Parathyroid adenoma (tissue), 2 donors: ENCODE results near the gene JDP2.

Source experiments
- H2AFZ ChIP-seq: fragments of 300-600 bp; sonication (generic); one replicate; pipeline ENCODE4 v1.7.0; 2017; ENCODE audit warnings: antibody characterized with exemption, mild to moderate bottlenecking
- H3K27ac ChIP-seq: fragments of 300-600 bp; sonication (generic); one replicate; pipeline ENCODE4 v1.7.0; 2017
- H3K27me3 ChIP-seq: fragments of 300-600 bp; sonication (generic); one replicate; pipeline ENCODE4 v1.7.0; 2017; ENCODE audit warnings: low read length; ENCODE audit not compliant: control insufficient read depth, insufficient read depth
- H3K36me3 ChIP-seq: fragments of 300-600 bp; sonication (generic); one replicate; pipeline ENCODE4 v1.7.0; 2017; ENCODE audit warnings: low read length; ENCODE audit not compliant: control insufficient read depth, insufficient read depth
- H3K4me1 ChIP-seq: fragments of 300-600 bp; sonication (generic); one replicate; pipeline ENCODE4 v1.7.0; 2017; ENCODE audit warnings: control low read depth
- H3K4me2 ChIP-seq: fragments of 300-600 bp; sonication (generic); one replicate; pipeline ENCODE4 v1.7.0; 2017; ENCODE audit warnings: low read length
- H3K4me3 ChIP-seq: fragments of 300-600 bp; sonication (generic); one replicate; pipeline ENCODE4 v1.7.0; 2017; ENCODE audit warnings: low read depth, low read length
- H3K79me2 ChIP-seq: fragments of 300-600 bp; sonication (generic); one replicate; pipeline ENCODE4 v1.7.0; 2017; ENCODE audit warnings: control low read depth
- H3K9ac ChIP-seq: fragments of 300-600 bp; sonication (generic); one replicate; pipeline ENCODE4 v1.7.0; 2017; ENCODE audit warnings: mild to moderate bottlenecking
- H3K9me3 ChIP-seq: fragments of 300-600 bp; sonication (generic); one replicate; pipeline ENCODE4 v1.7.0; 2017; ENCODE audit warnings: low read length; ENCODE audit not compliant: control insufficient read depth
- CTCF ChIP-seq: fragments of 300-600 bp; sonication (generic); IDR thresholded peaks from one replicate; pipeline ENCODE4 v1.7.0; 2017; ENCODE audit warnings: antibody characterized with exemption, mild to moderate bottlenecking
- donor health status: primary hyperparathyroidism.

JDP2 gene

GRCh38 chr14:75461755-75462349, 34.0 kb downstream of the JDP2 start:
- no peak overlapping the region for H3K4me2 ChIP-seq
- TF ChIP-seq CTCF = no peak
- H3K4me1 ChIP-seq = peaks cover 30% of the 10 kb centered on the region
- peaks cover 39% of the 10 kb centered on the region for H3K79me2 ChIP-seq
- no peaks in the 10 kb centered on the region for H3K27me3 ChIP-seq
- no peak overlapping the region for H3K9ac ChIP-seq
- no peaks in the 10 kb centered on the region for H3K9me3 ChIP-seq
- H3K36me3 ChIP-seq = no peaks in the 10 kb centered on the region
- H3K4me3 ChIP-seq = no peak overlapping the region
- H2AFZ ChIP-seq = no peak overlapping the region
- H3K27ac ChIP-seq = no peak overlapping the region

GRCh38 chr14:75464626-75465025, 36.8 kb downstream of the JDP2 start:
- H3K9ac ChIP-seq = no peak overlapping the region
- no peaks in the 10 kb centered on the region for H3K27me3 ChIP-seq
- no peak overlapping the region for H2AFZ ChIP-seq
- no peak overlapping the region for H3K4me2 ChIP-seq
- no peak overlapping the region for H3K27ac ChIP-seq
- H3K9me3 ChIP-seq = no peaks in the 10 kb centered on the region
- H3K4me3 ChIP-seq = no peak overlapping the region
- peaks cover 10% of the 10 kb centered on the region for H3K4me1 ChIP-seq
- TF ChIP-seq CTCF = no peak
- no peaks in the 10 kb centered on the region for H3K36me3 ChIP-seq
- peaks cover 24% of the 10 kb centered on the region for H3K79me2 ChIP-seq

- H3K9me3 ChIP-seq = no peaks in the 10 kb centered on the region
- peaks cover 8% of the 10 kb centered on the region for H3K4me1 ChIP-seq
- peaks cover 10% of the 10 kb centered on the region for H3K79me2 ChIP-seq
- H2AFZ ChIP-seq = no peak overlapping the region
- no peak overlapping the region for H3K4me2 ChIP-seq
- no peak overlapping the region for H3K4me3 ChIP-seq
- no peak overlapping the region for H3K27ac ChIP-seq
- no peak overlapping the region for H3K9ac ChIP-seq
- H3K27me3 ChIP-seq = no peaks in the 10 kb centered on the region
- no peaks in the 10 kb centered on the region for H3K36me3 ChIP-seq
- TF ChIP-seq CTCF = no peak
Observed at GRCh38 chr14:75467763-75468162, 39.9 kb downstream of the JDP2 start.

GRCh38 chr14:75469164-75469563, 41.3 kb downstream of the JDP2 start:
- H3K27me3 ChIP-seq = no peaks in the 10 kb centered on the region
- H3K79me2 ChIP-seq = no peaks in the 10 kb centered on the region
- TF ChIP-seq CTCF = no peak
- H3K4me1 ChIP-seq = peaks cover 8% of the 10 kb centered on the region
- no peak overlapping the region for H3K27ac ChIP-seq
- H3K9ac ChIP-seq = no peak overlapping the region
- H3K4me3 ChIP-seq = no peak overlapping the region
- no peaks in the 10 kb centered on the region for H3K9me3 ChIP-seq
- H2AFZ ChIP-seq = no peak overlapping the region
- H3K36me3 ChIP-seq = no peaks in the 10 kb centered on the region
- no peak overlapping the region for H3K4me2 ChIP-seq

- Histone ChIP-seq H3K9ac (no peak overlapping the region), H3K27ac (no peak overlapping the region), H3K79me2 (no peaks in the 10 kb centered on the region), H3K4me1 (peaks cover 8% of the 10 kb centered on the region), H3K4me3 (no peak overlapping the region), H3K4me2 (no peak overlapping the region), H3K9me3 (no peaks in the 10 kb centered on the region), H2AFZ (no peak overlapping the region), H3K27me3 (no peaks in the 10 kb centered on the region), H3K36me3 (no peaks in the 10 kb centered on the region)
- TF ChIP-seq CTCF = no peak
Observed at GRCh38 chr14:75469606-75470237, 41.9 kb downstream of the JDP2 start.
